ENCODE data around the gene NAA10. TPM values are rescaled to one million over a fixed set of nuclear protein-coding genes. Genes with fewer than 3 reads are reported as not detected.
A peak's percentile ranks its signal among the peaks of the same experiment; 100 is the strongest.

NAA10 gene
- total RNA-seq, 1 experiment from 2014 or later = 85.7 TPM

DNA sequence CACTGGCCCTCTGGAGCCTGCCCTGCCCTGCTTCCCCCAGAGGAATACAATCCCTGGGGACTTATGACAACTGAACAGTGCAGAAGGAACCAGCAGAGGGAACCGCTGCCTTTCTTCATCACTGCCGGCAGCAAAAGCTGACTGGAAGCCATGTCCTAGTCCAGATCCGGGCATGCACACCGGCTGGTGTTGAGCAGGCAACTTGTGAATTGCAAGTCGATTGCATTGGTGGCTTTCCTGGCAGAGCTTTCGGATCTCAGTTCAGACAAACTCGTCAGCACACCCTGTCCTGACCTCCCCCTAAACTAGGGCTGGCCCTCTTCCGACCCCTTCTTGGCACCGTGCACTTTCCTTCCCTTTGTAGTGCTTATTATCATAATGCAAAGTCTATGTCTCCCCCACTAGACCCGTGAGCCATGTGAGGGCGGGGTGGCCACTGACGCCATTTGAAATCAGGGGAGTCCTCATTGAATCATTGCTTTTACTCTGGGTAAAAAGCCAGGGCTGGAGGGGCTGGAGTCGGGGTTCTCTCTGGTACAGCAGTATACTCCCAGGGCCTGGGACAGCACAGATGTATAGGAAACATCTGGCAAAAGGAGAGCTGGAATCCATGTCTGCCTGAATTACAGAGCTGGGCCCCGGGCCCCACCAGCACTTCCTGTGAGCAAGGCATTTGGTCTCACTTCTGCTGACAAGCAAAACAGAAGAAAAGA lies 10.5 kb downstream of the NAA10 start:
- in situ Hi-C loops (cut with HindIII; ENCODE audit: low pct_unique_long_range_greater_than_20kb, low sequenced_read_pairs) = no loop called here
- peak; percentile 50 for DNase-seq (ENCODE audit: low read depth, low spot score)

DNA sequence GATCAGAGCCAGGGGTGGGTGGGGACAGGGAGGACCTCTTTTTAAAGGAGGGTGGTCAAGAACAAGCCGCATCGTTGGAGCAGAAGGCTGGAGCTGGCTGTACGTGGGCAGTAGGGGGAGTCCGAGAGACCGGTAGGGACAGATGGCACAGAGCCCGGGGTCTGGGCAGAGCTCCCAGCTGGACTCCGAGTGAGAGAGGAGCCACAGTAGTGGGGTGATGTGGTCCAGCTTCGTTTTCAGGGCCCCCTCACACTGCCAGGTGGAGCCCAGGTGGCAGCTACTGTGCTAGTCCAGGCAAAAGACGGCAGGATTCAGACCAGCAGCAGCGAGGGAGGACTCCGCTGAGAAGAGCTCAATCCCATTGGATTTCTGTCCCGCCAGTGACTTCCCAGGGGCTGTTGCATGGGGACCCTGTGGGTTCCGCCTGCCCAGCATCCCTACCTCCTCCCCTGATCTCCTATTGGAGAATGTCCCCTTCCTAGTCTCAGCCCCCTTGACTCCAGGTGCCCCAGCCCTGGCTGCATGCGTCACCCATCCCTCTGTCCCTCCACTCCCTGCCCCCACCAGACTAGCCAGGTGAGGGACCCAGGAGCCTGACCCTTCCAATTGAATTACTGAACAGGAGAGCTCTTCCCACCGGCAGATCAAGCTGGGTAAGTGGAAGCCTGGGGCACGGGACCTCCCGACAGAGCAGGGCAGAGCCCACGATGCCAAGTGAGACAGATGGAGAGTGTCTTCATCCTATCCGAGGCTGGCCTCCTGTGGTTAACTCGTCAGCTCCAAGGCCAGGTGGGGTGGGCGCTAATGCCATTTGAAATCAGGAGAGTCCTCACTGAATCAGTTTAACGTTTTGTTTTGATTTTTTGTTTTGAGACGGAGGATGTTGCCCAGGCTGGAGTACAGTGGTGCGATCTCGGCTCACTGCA lies 11.6 kb downstream of the NAA10 start:
- DNase-seq (ENCODE audit: low read depth, low spot score) = peak; percentile 65
- in situ Hi-C loops (cut with HindIII; ENCODE audit: low pct_unique_long_range_greater_than_20kb, low sequenced_read_pairs) = no loop called here

DNA sequence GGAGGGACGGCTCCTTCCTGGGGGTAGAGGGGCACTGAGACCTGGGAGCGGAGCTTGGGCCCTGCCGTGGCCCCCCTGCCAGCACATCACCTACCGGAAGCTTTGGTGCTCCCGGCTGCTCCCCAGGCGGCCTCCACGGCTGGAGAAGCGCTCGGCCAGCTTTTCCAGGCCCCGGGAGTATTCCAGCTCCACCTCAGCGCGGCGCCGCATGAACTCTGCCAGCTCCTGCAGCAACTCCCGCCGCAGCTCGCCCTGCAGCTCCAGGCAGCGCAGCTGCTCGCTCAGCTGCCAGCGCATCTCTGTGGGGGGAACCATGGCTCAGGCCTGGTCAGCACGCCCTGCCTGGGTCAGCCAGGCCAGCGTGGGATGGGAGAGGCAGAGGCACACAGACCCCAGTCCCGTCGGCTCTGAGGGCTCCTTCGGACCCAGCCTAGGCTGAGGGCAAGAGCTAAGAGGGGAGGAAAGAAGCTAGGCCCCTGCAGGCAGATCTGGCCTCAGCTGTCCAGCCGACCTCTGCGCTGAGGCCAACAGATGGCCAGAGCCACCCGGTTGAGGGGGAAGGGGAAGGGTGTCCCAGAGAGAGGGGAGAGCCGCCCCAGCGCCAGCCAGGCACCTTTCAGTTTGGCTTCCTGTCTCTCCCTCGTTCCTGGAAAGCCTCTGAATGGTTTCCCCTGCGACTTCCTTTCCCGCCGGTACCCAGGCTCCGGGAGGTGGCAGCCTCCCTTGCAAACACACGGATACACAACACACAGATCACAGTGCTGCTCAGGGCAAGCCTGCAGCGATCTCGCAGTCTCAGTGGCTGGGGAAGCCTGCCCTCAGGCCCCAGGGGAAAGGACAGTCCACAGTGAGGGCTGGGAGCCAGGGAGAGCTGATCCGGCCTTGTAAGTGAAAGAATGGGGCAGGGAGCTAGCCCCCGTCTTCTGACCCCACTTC lies 13.1 kb downstream of the NAA10 start:
- no peak for DNase-seq (ENCODE audit: low read depth, low spot score)
- in situ Hi-C loops (cut with HindIII; ENCODE audit: low pct_unique_long_range_greater_than_20kb, low sequenced_read_pairs) = no loop called here

DNA sequence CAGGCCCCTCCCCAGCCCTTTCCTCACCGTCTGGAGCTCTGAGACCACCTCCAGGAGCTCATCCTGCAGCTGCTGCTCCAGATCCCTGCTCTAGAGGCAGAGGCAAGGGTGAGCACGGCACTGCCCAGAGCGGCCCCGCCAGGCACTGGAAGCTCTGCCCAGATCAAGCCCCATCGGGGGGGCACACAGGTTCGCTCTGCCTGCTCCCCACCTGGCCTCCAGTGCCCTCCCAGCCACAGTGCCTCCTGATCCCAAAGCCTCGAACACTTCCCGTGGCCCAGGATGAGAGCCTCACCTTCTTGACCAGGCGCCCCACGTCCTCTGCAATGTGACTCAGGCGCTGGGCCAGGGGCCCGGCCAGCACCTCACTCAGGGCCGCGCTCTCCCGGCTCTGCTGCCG lies 13.8 kb downstream of the NAA10 start:
- in situ Hi-C loops (cut with HindIII; ENCODE audit: low pct_unique_long_range_greater_than_20kb, low sequenced_read_pairs) = no loop called here
- no peak for DNase-seq (ENCODE audit: low read depth, low spot score)

DNA sequence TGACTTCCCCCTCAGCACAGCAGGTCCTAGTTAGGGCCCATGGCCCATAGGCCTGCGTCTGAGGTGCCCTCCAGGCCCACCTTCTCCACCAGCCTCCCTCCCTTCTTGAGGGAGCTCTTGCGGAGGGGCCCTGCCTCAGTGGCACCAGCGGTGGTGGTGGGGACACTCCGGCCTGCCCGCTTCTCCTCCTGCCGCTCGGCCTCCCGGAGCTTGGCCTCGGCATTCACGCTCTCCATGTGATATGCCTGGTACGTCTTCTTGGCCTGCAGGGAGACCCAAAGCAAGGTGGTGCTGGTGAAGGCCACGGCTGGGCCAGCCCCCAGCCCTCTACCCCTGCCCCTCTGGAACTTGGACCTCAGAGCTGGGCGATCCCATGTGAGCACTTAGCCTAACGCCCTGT lies 14.3 kb downstream of the NAA10 start:
- in situ Hi-C loops (cut with HindIII; ENCODE audit: low pct_unique_long_range_greater_than_20kb, low sequenced_read_pairs) = no loop called here

DNA sequence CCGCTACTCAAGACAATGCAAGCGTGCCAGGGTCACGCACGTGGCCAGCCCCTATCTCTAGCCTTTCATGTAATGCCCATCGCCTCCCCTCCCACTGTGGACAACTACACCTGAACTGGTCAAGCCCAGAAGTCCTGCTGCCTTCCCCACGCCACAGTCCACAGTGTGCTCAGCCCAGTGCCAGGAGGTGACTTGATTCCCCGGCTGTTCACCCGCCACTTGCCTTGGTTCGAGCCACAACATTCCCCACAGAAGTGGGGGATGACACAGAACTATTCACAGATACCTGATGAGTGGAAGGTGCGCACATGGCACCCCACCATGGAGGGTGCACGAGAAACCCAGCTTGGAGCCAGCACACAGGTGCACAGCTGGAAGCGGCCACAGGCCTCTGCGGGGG lies 15.6 kb downstream of the NAA10 start:
- in situ Hi-C loops (cut with HindIII; ENCODE audit: low pct_unique_long_range_greater_than_20kb, low sequenced_read_pairs) = no loop called here
- no peak for DNase-seq (ENCODE audit: low read depth, low spot score)

More for the DNA sequence above, 14.3 kb downstream of the NAA10 start:
- no peak for DNase-seq (ENCODE audit: low read depth, low spot score)

DNA sequence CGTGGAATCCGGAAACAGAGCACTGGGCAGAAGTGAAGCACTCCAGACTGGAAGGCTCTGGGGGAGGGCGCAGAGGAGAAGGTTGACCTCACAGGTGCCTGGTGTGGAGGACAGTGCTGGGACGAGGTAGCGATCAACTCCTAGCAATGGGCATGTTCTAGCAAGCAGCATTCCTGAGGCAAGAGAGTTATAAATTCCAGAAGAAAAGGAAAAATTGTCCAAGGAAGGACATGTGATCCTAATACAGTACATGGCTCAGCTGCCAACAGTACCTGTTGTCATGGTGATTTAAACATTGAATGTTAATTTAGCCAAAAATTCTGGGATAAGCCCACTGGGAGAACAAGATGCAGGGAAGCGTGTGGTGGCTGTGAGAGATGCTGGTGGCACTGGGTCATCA lies 17.0 kb downstream of the NAA10 start:
- in situ Hi-C loops (cut with HindIII; ENCODE audit: low pct_unique_long_range_greater_than_20kb, low sequenced_read_pairs) = no loop called here

DNA sequence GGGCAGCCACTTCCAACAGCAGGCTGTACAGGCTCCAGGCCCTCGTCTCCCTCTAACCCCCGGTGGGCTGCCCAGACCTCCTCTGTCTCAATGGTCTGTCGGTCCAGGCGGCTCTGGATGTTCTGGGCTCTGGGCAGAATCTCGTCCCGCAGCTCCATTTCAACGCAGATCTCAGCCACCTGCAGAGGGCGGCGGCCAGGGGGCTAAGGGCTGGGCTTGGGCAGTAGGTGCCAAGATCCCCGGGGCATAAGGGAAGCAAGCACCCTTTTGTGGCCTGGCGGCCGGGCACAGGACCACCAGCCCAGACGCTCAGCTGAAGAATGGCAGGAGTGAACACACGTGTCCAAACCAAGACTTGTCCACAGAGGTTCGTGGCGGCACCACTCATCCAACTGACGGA lies 21.1 kb downstream of the NAA10 start:
- DNase-seq (ENCODE audit: low read depth, low spot score) = no peak
- in situ Hi-C loops (cut with HindIII; ENCODE audit: low pct_unique_long_range_greater_than_20kb, low sequenced_read_pairs) = no loop called here

More for the DNA sequence above, 17.0 kb downstream of the NAA10 start:
- no peak for DNase-seq (ENCODE audit: low read depth, low spot score)

DNA sequence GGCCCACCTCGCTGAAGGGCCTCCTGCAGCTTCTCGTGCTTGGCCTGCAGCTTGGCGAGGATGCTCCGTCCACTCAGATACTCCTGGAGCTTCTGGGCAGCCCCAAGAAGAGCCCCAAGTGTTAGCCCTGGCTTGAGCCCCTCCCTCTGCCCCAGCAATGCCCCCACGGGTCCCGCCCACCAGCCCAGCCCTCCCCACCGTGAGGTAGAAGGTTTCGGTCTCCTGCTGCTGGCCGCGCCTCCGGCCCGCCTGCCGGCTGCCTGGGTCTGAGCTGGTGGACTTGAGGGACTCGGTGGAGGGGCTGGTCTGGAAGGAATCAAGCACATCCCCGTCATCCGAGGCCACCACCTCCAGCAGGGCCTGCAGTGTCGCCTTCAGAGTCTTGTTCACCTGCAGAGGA lies 21.6 kb downstream of the NAA10 start:
- in situ Hi-C loops (cut with HindIII; ENCODE audit: low pct_unique_long_range_greater_than_20kb, low sequenced_read_pairs) = no loop called here
- DNase-seq (ENCODE audit: low read depth, low spot score) = no peak

DNA sequence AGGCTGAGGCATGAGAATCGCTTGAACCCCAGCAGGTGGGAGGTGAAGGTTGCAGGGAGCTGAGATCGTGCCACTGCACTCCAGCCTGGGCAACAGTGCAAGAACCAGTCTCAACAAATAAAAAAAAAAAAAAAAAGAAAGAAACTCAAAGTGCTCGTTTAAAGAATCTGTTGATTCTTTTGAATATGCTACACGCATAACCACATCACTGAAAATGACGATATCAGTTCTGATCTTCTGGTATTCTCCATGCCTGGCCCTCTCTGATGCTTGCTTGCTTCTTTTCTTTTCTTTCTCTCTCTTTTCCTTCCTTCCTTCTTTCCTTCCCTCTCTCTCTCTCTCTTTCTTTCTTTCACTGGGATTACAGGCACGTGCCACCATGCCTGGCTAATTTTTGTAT lies 23.0 kb downstream of the NAA10 start:
- DNase-seq (ENCODE audit: low read depth, low spot score) = no peak
- in situ Hi-C loops (cut with HindIII; ENCODE audit: low pct_unique_long_range_greater_than_20kb, low sequenced_read_pairs) = no loop called here

DNA sequence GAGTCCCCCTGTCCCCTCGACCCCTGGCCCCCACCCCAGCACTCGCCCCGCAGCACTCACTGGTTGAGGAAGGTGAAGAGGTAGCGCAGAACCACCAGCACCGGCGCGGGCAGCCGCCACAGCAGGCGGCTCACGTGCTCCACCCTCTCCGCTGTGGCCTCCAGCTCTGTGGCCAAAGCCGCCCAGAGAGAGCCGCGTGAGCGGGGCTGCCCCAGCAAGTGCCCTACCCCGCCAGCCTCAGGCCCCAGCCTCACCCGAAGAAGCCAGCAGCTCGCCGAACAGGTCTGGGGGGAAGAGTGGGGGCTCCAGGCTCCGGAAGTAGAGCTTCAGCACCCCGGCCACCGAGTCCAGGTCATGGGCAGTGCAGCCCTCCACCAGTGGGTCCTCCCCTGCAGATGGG lies 24.4 kb downstream of the NAA10 start:
- in situ Hi-C loops (cut with HindIII; ENCODE audit: low pct_unique_long_range_greater_than_20kb, low sequenced_read_pairs) = no loop called here
- DNase-seq (ENCODE audit: low read depth, low spot score) = no peak

DNA sequence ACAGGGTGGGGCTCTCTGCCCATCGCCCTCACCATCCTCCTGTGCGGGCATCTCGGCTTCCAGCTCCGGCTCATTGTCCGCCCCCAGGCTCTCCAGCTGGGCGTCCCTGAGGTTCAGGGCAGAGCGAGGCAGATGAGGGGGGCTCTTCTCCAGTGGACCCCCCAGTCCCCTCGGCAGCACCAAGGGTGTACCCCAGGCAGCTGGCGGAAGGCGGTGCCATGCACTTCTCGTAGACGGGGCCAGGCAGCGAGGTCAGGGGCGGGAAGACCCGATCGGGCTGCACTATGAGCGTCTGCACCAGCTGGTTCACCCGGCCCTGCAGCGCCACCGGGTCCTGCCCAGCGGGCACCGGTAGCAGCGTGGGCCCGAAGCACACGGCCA lies 24.9 kb downstream of the NAA10 start:
- no peak for DNase-seq (ENCODE audit: low read depth, low spot score)
- in situ Hi-C loops (cut with HindIII; ENCODE audit: low pct_unique_long_range_greater_than_20kb, low sequenced_read_pairs) = no loop called here

DNA sequence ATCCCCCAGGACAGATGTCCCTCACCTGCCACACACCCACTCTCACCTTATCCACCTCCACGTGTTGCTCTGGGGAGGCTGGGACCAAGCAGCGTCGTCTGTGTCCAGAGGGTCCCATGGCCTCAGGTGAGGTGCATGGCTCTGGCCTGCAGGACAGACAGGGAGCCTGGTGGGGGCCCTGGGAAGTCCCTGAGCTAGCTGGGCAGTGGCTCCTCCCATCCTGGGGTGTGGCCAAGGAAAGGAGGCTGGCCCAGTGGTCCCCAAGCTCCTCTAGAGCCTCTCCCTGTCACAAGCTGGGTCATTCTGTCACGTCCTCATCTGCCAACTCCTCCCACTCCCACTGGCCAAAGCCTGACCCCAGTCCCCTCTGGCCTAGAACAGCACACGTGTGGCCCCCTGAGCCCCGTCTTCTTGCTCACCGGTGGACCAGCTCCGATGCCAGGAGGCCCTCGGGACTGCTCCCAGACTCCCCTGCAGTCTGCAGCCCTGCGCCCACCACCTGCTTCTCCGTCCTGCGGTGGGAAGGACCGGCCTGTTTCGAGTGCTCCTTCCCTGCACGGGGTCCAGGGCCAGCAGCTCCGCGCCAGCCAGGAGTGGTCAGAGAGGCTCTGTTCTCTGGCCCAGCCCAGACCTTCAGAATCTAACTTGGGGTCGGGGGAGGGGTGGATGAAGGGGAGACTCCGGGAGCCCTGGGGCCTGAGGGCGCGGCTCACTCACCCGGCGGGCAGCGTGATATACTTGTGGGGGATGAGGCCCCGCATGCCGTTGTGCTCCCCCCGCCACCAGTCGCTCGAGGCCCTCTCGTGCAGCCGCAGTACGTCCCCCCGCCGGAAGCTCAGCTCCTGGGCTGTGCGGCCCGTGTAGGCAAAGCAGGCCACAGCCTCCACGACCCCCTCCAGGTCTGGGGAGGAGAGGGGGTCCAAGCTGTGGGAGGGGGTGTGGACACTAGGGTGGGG lies 25.5 kb downstream of the NAA10 start:
- DNase-seq (ENCODE audit: low read depth, low spot score) = peak; percentile 56

DNA sequence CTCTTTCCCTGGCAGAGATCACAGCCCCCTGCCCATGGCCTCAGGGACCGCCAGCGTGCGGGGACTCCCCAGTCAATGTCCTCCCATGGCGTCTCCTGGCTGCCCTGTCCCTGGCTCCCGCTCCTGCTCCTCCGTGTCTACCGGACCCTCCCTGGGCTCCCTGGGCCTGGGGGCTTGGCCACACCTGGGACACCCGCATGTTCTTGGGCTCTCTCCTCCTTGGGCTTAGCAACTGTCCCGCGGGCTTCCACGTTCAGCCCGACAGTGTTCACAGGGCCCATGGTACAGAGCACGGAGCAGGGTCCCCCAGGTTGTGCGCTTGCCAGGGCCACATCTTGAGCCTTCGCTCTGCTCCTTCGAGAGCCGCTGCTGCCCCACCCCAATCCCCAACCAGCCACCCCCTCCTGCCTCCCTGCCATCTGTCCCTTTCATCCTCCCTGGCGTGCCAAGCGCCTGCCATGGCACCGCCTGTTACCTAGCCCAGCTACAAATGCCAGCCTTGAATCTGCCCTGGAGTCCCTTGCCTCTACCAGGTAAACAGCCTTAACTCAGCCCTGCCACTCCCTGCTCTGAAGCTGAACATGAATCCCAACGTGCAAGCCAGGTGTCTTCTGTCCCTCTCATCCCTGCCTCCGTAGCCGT lies 26.5 kb downstream of the NAA10 start:
- no peak for DNase-seq (ENCODE audit: low read depth, low spot score)
- in situ Hi-C loops (cut with HindIII; ENCODE audit: low pct_unique_long_range_greater_than_20kb, low sequenced_read_pairs) = no loop called here

More for the DNA sequence above, 25.5 kb downstream of the NAA10 start:
- in situ Hi-C loops (cut with HindIII; ENCODE audit: low pct_unique_long_range_greater_than_20kb, low sequenced_read_pairs) = no loop called here

DNA sequence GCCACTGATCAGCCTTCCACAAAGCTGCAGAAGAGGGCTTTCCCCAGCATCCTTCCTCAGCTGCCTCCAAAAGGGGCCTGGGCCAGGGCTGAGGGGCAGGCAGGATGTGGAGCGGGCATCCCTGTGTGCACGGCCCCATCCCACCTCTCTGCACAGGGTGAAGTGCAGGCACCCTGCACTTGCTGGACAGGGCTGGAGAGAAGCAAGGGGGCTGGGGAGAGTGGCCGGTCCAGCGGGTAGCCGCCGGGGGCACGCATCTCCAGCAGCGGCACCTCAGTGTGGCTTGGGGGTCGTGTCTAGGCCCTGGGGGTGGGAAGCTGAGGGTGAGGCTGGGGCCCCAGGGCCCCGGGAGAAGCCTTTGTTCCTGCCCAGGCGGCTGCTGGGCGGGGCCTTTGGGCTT lies 27.4 kb downstream of the NAA10 start:
- in situ Hi-C loops (cut with HindIII; ENCODE audit: low pct_unique_long_range_greater_than_20kb, low sequenced_read_pairs) = no loop called here
- no peak for DNase-seq (ENCODE audit: low read depth, low spot score)

DNA sequence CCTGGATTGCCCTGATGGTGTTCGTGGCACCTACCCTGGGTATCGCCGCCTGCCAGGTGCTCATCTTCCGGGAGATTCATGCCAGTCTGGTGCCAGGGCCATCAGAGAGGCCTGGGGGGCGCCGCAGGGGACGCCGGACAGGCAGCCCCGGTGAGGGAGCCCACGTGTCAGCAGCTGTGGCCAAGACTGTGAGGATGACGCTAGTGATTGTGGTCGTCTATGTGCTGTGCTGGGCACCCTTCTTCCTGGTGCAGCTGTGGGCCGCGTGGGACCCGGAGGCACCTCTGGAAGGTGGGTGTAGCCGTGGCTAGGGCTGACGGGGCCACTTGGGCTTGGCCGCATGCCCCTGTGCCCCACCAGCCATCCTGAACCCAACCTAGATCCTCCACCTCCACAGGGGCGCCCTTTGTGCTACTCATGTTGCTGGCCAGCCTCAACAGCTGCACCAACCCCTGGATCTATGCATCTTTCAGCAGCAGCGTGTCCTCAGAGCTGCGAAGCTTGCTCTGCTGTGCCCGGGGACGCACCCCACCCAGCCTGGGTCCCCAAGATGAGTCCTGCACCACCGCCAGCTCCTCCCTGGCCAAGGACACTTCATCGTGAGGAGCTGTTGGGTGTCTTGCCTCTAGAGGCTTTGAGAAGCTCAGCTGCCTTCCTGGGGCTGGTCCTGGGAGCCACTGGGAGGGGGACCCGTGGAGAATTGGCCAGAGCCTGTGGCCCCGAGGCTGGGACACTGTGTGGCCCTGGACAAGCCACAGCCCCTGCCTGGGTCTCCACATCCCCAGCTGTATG lies 28.5 kb downstream of the NAA10 start:
- in situ Hi-C loops (cut with HindIII; ENCODE audit: low pct_unique_long_range_greater_than_20kb, low sequenced_read_pairs) = no loop called here
- no peak for DNase-seq (ENCODE audit: low read depth, low spot score)

Data from SK-MEL-5 (cell line).